H9 (cell line): ENCODE results near the gene GPATCH1. TPM values are rescaled to one million over a fixed set of nuclear protein-coding genes. Genes with fewer than 3 reads are reported as not detected.

Experiments
- DNase-seq: peaks from one replicate; pipeline ENCODE4 v3.0.0-alpha.2; 2017
- H2AFZ ChIP-seq: one replicate; pipeline ENCODE4 v1.6.1; 2013; ENCODE audit warnings: mild to moderate bottlenecking, low read length, control low read depth, moderate library complexity
- H2AK5ac ChIP-seq: 2 replicates; pipeline ENCODE4 v1.6.1; 2013; ENCODE audit warnings: low read length, control low read depth, mixed read lengths; ENCODE audit not compliant: insufficient read length
- H2BK120ac ChIP-seq: one replicate; pipeline ENCODE4 v1.6.1; 2013; ENCODE audit warnings: low read depth, mild to moderate bottlenecking, low read length, control low read depth, inconsistent platforms; ENCODE audit not compliant: poor library complexity, severe bottlenecking
- H2BK12ac ChIP-seq: 2 replicates; pipeline ENCODE4 v1.6.1; 2013; ENCODE audit warnings: low read length, control low read depth, mixed read lengths, low read depth; ENCODE audit not compliant: insufficient read length
- H2BK15ac ChIP-seq: 2 replicates; pipeline ENCODE4 v1.6.1; 2013; ENCODE audit warnings: low read depth, low read length, control low read depth
- H2BK20ac ChIP-seq: one replicate; pipeline ENCODE4 v1.6.1; 2013; ENCODE audit warnings: low read depth, mild to moderate bottlenecking, low read length, control low read depth, inconsistent platforms; ENCODE audit not compliant: poor library complexity, severe bottlenecking
- H2BK5ac ChIP-seq: 2 replicates; pipeline ENCODE4 v1.6.1; 2013; ENCODE audit warnings: low read length, control low read depth, mixed read lengths; ENCODE audit not compliant: insufficient read length
- H3K14ac ChIP-seq: 2 replicates; pipeline ENCODE4 v1.6.1; 2013; ENCODE audit warnings: low read length, control low read depth; ENCODE audit not compliant: insufficient read depth
- H3K18ac ChIP-seq: 2 replicates; pipeline ENCODE4 v1.6.1; 2013; ENCODE audit warnings: low read depth, mild to moderate bottlenecking, mixed read lengths, low read length, control low read depth; ENCODE audit not compliant: insufficient read length
- H3K23ac ChIP-seq: 2 replicates; pipeline ENCODE4 v1.6.1; 2013; ENCODE audit warnings: low read length, control low read depth, mixed read lengths, low read depth; ENCODE audit not compliant: insufficient read length
- H3K23me2 ChIP-seq: 2 replicates; pipeline ENCODE4 v1.6.1; 2013; ENCODE audit warnings: low read depth, mild to moderate bottlenecking, mixed read lengths, low read length, control low read depth; ENCODE audit not compliant: insufficient read length, poor library complexity, severe bottlenecking
- H3K27ac ChIP-seq: 2 replicates; pipeline ENCODE4 v1.5.1; 2013; ENCODE audit warnings: low read length, control low read depth, mixed read lengths, low read depth; ENCODE audit not compliant: insufficient read length
- H3K27me3 ChIP-seq: 2 replicates; pipeline ENCODE4 v1.6.1; 2013; ENCODE audit warnings: low read length, control low read depth, inconsistent platforms; ENCODE audit not compliant: insufficient read depth
- H3K4ac ChIP-seq: 2 replicates; pipeline ENCODE4 v1.6.1; 2013; ENCODE audit warnings: low read depth, mild to moderate bottlenecking, control low read depth, inconsistent platforms, low read length, moderate library complexity
- H3K4me1 ChIP-seq: 2 replicates; pipeline ENCODE4 v1.6.1; 2013; ENCODE audit warnings: low read length, control low read depth, inconsistent platforms; ENCODE audit not compliant: insufficient read depth
- H3K4me2 ChIP-seq: 2 replicates; pipeline ENCODE4 v1.6.1; 2013; ENCODE audit warnings: low read length, control low read depth, mixed read lengths; ENCODE audit not compliant: insufficient read length, insufficient read depth
- H3K56ac ChIP-seq: 2 replicates; pipeline ENCODE4 v1.6.1; 2013; ENCODE audit warnings: low read depth, mild to moderate bottlenecking, mixed read lengths, low read length, control low read depth; ENCODE audit not compliant: insufficient read length
- H3K79me1 ChIP-seq: 2 replicates; pipeline ENCODE4 v1.6.1; 2013; ENCODE audit warnings: low read depth, mild to moderate bottlenecking, moderate library complexity, low read length, control low read depth, inconsistent platforms; ENCODE audit not compliant: insufficient read depth, poor library complexity, severe bottlenecking
- H3K79me2 ChIP-seq: 2 replicates; pipeline ENCODE4 v1.6.1; 2013; ENCODE audit warnings: low read length, control low read depth, inconsistent platforms; ENCODE audit not compliant: insufficient read depth
- H3K9ac ChIP-seq: 2 replicates; pipeline ENCODE4 v1.6.1; 2013; ENCODE audit warnings: low read length, control low read depth, mixed read lengths; ENCODE audit not compliant: insufficient read length; ENCODE audit errors: extremely low read depth
- H3K9me3 ChIP-seq: one replicate; pipeline ENCODE4 v1.6.1; 2013; ENCODE audit warnings: low read depth, low read length, inconsistent platforms; ENCODE audit not compliant: control insufficient read depth
- H3T11ph ChIP-seq: one replicate; pipeline ENCODE4 v1.6.1; 2013; ENCODE audit warnings: mild to moderate bottlenecking, low read length, control low read depth, inconsistent platforms
- H4K20me1 ChIP-seq: one replicate; pipeline ENCODE4 v1.6.1; 2013; ENCODE audit not compliant: control insufficient read depth, insufficient read length, insufficient read depth
- H4K5ac ChIP-seq: 2 replicates; pipeline ENCODE4 v1.6.1; 2013; ENCODE audit warnings: low read depth, mild to moderate bottlenecking, mixed read lengths, low read length, control low read depth; ENCODE audit not compliant: insufficient read length
- H4K8ac ChIP-seq: replicated peaks from 2 replicates; pipeline ENCODE4 v1.6.1; 2013; ENCODE audit warnings: low read length, control low read depth, mixed read lengths, low read depth; ENCODE audit not compliant: insufficient read length
- H4K91ac ChIP-seq: 2 replicates; pipeline ENCODE4 v1.6.1; 2013; ENCODE audit warnings: low read depth, mild to moderate bottlenecking, moderate library complexity, mixed read lengths, low read length, control low read depth; ENCODE audit not compliant: insufficient read length
- H3K27ac Mint-ChIP-seq, 3 experiments: 2 replicates in 2 of 3; 3 replicates in 1 of 3; pipeline ENCODE4 v1.8.0; 2020 to 2021; ENCODE audit warnings: mixed read lengths in 3 of 3, mild to moderate bottlenecking in 1 of 3, moderate library complexity in 1 of 3
- H3K27me3 Mint-ChIP-seq: 2 replicates; pipeline ENCODE4 v1.8.0; 2021; ENCODE audit warnings: low read depth, mild to moderate bottlenecking, moderate library complexity, mixed read lengths
- H3K36me3 Mint-ChIP-seq, 3 experiments: 2 replicates in 2 of 3; 3 replicates in 1 of 3; pipeline ENCODE4 v1.8.0; 2020 to 2021; ENCODE audit warnings: low read depth in 3 of 3, mixed read lengths in 3 of 3; ENCODE audit not compliant: insufficient read depth in 1 of 3
- H3K4me1 Mint-ChIP-seq, 2 experiments: 2 replicates each; pipeline ENCODE4 v1.8.0; 2020; ENCODE audit warnings: mixed read lengths in 2 of 2
- H3K4me3 Mint-ChIP-seq, 2 experiments: 2 replicates in 1 of 2; 3 replicates in 1 of 2; pipeline ENCODE4 v1.8.0; 2020 to 2021; ENCODE audit warnings: mild to moderate bottlenecking in 2 of 2, mixed read lengths in 2 of 2, moderate library complexity in 1 of 2
- H3K9me3 Mint-ChIP-seq, 2 experiments: 2 replicates in 1 of 2; 3 replicates in 1 of 2; pipeline ENCODE4 v1.8.0; 2020; ENCODE audit warnings: mild to moderate bottlenecking in 2 of 2, mixed read lengths in 2 of 2, moderate library complexity in 1 of 2
- CTCF ChIP-seq: fragments of 200-600 bp; sonication (generic); conservative IDR thresholded peaks from 3 replicates; pipeline ENCODE4 v1.8.0; 2021; ENCODE audit warnings: antibody characterized with exemption, mild to moderate bottlenecking
- WGBS: extraction: QIAGEN DNeasy Blood & Tissue Kit; methylation state at CpG from one replicate; pipeline ENCODE4 v1.1.7; 2013; ENCODE audit warnings: missing lambda C conversion rate, low lambda C conversion rate, mixed read lengths; ENCODE audit not compliant: insufficient read length; ENCODE audit errors: extremely low coverage; 5-methylcytosine and 5-hydroxymethylcytosine counted together
- total RNA-seq: library from RNA; stranded (reverse); gene quantifications from 2 replicates; pipeline ENCODE4 v1.2.1, GENCODE V29; 2021

Gene GPATCH1
- total RNA-seq, 1 experiment from 2014 or later, result 11.7 TPM

- no peaks in the 10 kb centered on the region for H3K27me3 ChIP-seq
- no peak overlapping the region for H3K14ac ChIP-seq
- H3K23ac ChIP-seq, result no peak overlapping the region
- H4K91ac ChIP-seq, result no peak overlapping the region
- H3K4ac ChIP-seq, result no peak overlapping the region
- Mint-ChIP-seq H3K27me3 (no peaks in the 10 kb centered on the region), H3K36me3 (peaks cover 7 to 54% (median 36%) of the 10 kb centered on the region in 3 experiments), H3K4me3 (no peak overlapping the region; a peak in 1 of 5 replicates), H3K9me3 (no peaks in the 10 kb centered on the region; a peak in 1 of 5 replicates), H3K4me1 (peaks cover 0 to 6% of the 10 kb centered on the region in 2 experiments; a peak in 3 of 4 replicates), H3K27ac (no peak overlapping the region)
- WGBS, result no CpG with 5 or more reads among the region's 8 CpGs
- H3K9me3 ChIP-seq, result no peaks in the 10 kb centered on the region
- H2BK120ac ChIP-seq, result no peak overlapping the region
- H3K23me2 ChIP-seq, result no peaks in the 10 kb centered on the region
- H3K4me1 ChIP-seq, result no peaks in the 10 kb centered on the region
- H3T11ph ChIP-seq, result no peak overlapping the region
- no peak overlapping the region for H2BK5ac ChIP-seq
- no peak overlapping the region for H2AK5ac ChIP-seq
- no peak overlapping the region for H2BK12ac ChIP-seq
- TF ChIP-seq CTCF, result no peak
- H3K79me2 ChIP-seq, result no peaks in the 10 kb centered on the region
- no peak for DNase-seq
- H3K18ac ChIP-seq, result no peak overlapping the region
- no peak overlapping the region for H3K27ac ChIP-seq
- H3K79me1 ChIP-seq, result no peaks in the 10 kb centered on the region
- no peak overlapping the region for H2BK15ac ChIP-seq
- H3K4me2 ChIP-seq, result no peak overlapping the region
- no peak overlapping the region for H4K8ac ChIP-seq
- H4K5ac ChIP-seq, result no peak overlapping the region
- H3K56ac ChIP-seq, result no peak overlapping the region
- H2AFZ ChIP-seq, result no peak overlapping the region
- no peaks in the 10 kb centered on the region for H4K20me1 ChIP-seq
- H3K9ac ChIP-seq, result no peak overlapping the region
- H2BK20ac ChIP-seq, result no peak overlapping the region
These were observed 36.5 kb downstream of the GPATCH1 start for GRCh38 chr19:33117501-33117900.
